GM21723 (cell line): Measurements from ENCODE around the gene SEMA6D.

Source experiments
- ATAC-seq: cut with Tn5 transposase; IDR thresholded peaks from one replicate; pipeline ENCODE4 v1.9.1; 2021; ENCODE audit warnings: mild to moderate bottlenecking, moderate library complexity; ENCODE audit not compliant: unreplicated experiment

Gene SEMA6D

GRCh38 chr15:47786371-47786770 lies 69.1 kb downstream of the SEMA6D start:
- no peak for ATAC-seq

- ATAC-seq = no peak
These were observed 70.6 kb downstream of the SEMA6D start for GRCh38 chr15:47787875-47788274.

DNA sequence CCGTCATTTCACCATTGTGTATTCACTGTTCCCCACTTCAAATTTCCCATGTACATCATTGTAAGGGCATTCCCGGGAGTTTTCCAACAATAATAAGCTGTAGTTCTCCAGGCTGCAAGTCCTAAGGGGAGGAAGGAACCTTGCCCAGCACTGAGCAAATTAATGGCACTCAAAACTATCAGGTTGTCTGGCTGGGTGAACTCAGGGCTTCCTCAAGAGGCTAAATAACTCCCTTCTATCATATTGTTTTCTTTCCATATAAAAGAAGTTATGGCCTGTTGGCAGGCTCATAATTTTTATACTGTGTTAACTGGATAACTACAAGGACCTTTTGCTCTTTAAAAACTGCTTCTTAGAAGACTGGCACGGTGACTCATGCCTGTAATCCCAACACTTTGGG lies 71.4 kb downstream of the SEMA6D start:
- no peak for ATAC-seq

DNA sequence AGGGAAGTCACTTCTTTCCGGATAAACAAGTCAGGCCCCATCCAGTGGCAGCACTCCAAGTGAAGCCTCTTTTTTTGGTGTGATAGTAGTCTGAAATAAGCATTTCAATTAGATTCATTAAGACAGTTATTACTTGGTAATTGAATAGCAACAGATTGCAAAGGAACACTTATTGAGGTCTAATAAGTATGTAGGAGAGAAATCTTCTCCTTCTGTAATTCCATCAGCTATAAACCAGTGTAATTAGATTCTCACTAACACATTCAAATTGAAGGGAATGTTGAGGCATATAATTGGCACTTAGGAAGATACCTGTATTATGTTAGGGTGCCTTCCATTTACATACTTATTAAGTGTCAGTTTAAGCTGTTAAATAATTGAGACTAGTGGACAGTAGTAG lies 73.9 kb downstream of the SEMA6D start:
- no peak for ATAC-seq

GRCh38 chr15:47792231-47792630 lies 74.9 kb downstream of the SEMA6D start:
- no peak for ATAC-seq

- ATAC-seq = no peak
These were observed 77.1 kb downstream of the SEMA6D start for GRCh38 chr15:47794252-47794914.

DNA sequence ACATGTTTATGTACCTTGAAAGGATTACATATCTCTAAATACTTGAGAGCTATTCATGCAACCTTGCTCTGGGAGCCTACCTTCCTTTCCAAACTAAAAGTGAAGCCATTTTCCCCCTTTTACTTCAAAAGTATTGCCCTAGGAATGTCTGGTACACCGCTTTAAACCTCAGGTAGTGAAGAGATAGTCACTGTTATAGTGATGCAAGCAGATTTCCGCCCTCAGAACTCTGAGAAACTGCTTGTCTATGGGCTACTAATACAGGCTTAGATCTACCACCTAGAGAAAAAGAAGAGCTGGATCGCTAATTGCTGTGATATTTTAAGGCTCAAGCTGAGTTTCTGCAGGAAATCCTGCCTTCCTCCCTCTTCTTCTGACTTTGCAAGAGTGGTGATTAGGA lies 78.6 kb downstream of the SEMA6D start:
- ATAC-seq = no peak

GRCh38 chr15:47796339-47796738 lies 79.0 kb downstream of the SEMA6D start:
- ATAC-seq = no peak

- no peak for ATAC-seq
These were observed 79.5 kb downstream of the SEMA6D start for GRCh38 chr15:47796830-47797229.

DNA sequence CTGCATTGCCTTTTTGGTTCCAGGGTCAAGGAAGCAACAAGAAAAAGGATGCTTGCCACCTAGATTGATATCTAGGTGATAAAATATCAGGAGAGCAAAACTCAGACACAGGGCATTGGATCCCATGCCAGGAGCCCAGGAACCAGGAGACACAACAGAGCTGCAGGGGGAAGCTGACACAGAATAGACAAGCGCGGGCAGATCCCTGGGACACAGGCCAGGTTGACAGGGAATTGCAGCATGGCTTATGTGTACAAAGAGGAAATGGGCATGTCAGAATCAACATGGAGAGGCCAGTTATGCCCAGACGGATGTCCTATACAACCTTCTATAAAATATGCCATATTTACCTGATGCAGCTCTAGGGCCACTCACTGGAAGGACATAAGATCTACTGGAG lies 84.2 kb downstream of the SEMA6D start:
- ATAC-seq = no peak

GRCh38 chr15:47802216-47802615 lies 84.9 kb downstream of the SEMA6D start:
- no peak for ATAC-seq

GRCh38 chr15:47803767-47804166 lies 86.5 kb downstream of the SEMA6D start:
- no peak for ATAC-seq

- ATAC-seq = no peak
These were observed 87.4 kb downstream of the SEMA6D start for GRCh38 chr15:47804733-47805132.

DNA sequence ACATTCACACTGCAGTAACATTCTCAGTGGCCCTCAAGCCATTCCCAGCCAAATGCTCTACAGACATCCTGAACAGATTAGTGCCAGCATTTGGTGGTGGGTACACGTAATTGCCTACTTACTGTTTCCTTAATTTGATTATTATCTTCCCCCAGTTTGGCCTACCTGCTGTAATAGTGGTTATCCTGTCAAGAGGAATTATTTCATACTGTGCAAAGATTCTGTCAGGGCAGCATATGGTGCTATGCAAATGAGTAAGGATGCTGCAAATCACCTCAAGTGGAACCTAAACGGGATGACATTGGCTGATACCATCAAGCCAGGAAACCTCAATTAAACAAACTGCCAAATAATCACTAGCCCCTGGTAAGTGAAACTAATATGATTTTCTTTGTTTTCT lies 88.7 kb downstream of the SEMA6D start:
- no peak for ATAC-seq

GRCh38 chr15:47811172-47811571 lies 93.9 kb downstream of the SEMA6D start:
- ATAC-seq = no peak

DNA sequence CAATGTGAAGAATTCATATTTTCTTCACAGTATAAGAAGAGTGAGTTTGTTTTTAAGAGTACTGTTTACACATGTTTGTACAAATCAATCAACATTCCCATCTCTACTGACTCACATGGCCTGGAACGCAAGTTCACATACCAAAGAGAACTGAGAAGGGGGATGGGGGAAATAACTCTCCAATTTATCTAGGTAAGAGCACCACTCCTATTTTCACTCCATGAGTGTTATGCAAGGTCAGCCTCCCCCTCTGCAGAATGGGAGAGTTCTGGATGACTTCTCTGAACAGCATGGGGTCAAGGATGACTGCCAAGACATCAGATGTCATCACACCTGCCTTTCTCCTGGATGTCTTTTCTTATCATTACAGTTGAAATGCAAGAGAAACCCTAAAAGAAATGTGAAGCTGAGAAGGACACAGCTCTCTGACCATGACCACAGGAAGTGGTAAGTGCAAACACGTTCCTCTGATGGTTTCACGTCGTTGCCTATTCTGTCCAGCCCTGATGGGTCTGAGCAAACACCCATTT lies 95.2 kb downstream of the SEMA6D start:
- peak; percentile 58 for ATAC-seq

DNA sequence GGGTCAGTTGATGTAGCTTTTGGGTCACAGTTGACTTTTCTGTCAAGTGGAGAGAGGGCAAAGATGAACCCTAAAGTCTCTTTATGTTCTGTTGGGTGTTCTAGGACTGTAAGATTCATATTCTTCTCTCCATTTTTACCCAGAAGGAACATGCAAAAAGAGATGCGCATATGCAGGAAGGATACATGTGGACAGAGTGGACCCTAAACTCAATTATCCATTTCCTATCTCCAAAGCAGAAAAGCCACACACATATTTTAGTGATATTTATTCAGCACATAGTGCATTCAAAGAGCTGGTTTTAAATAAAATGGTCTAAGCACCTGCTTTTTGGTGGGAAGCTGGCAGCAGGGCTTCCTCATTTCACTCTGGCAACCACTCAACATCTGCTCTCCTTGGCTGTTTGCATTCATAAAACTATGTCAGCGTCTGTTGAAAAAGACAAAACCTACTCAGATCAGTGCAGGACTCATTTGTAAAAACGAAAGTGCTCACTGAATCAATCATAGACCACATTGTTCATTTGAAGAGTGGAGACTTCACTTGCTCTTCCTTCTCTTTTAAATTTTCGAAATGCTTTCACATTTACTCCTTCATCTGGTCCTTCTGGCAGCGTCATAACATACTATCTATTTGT lies 96.6 kb downstream of the SEMA6D start:
- peak; percentile 92 for ATAC-seq

- ATAC-seq = no peak
These were observed 97.3 kb downstream of the SEMA6D start for GRCh38 chr15:47814620-47815019.

GRCh38 chr15:47817969-47818548 lies 100.8 kb downstream of the SEMA6D start:
- no peak for ATAC-seq

GRCh38 chr15:47819158-47819557 lies 101.9 kb downstream of the SEMA6D start:
- no peak for ATAC-seq

DNA sequence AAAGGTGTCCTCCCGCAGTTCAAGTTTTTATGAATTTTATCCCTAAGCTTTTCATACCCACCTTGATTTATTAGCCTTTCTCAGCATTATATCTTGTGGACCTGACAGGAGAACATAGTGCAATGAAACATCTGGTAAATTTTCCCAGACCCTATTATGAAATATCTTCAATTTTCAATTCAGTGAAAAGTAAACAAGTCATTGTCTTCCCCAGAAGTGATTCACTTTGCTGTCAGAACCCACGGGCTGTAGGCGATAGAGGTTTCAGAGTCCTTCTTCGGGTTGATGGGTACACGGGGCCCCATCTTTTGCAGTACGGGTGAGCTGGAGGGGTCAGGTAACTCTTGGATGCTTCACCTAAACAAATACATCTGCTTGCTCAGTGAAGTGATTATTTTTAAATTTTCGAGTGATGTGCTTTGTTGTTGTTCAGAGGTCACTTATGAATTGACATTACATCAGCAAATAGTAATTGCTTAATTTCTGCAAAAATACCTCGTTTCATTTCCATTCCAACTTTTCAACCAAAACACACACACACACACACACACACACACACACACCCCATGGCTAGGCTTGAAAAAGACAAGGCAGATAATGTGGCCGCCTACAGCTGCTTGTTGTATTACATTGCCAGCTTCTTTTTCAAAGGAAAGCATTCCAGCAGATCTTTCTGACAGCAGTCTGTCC lies 102.9 kb downstream of the SEMA6D start:
- no peak for ATAC-seq
